GM23338 (cell line): ENCODE measurements around the gene C1orf185. TPM values are rescaled to one million over a fixed set of nuclear protein-coding genes. Genes with fewer than 3 reads are reported as not detected.
A peak's percentile ranks its signal among the peaks of the same experiment; 100 is the strongest.

Source experiments
- ATAC-seq: fragments of 200-7000 bp; cut with Tn5 transposase; 3 replicates; pipeline ENCODE4 v1.9.1; 2020
- DNase-seq: peaks from one replicate; pipeline ENCODE4 v3.0.0-alpha.2; 2015; ENCODE audit warnings: low spot score
- H2AFZ ChIP-seq: fragments of 200-600 bp; sonication (generic); 2 replicates; pipeline ENCODE4 v1.8.0; 2016; ENCODE audit warnings: antibody characterized with exemption, mild to moderate bottlenecking, moderate library complexity
- H3F3A ChIP-seq: fragments of 200-600 bp; sonication (generic); replicated peaks from 2 replicates; pipeline ENCODE4 v1.8.0; 2017; ENCODE audit warnings: antibody characterized with exemption, mixed run types, low read depth
- H3K27ac ChIP-seq: fragments of 200-600 bp; sonication (generic); 2 replicates; pipeline ENCODE4 v1.6.1; 2016; ENCODE audit warnings: low read depth
- H3K27me3 ChIP-seq: fragments of 200-600 bp; sonication (generic); 2 replicates; pipeline ENCODE4 v1.8.0; 2016; ENCODE audit warnings: mild to moderate bottlenecking, mixed run types, moderate library complexity; ENCODE audit not compliant: insufficient read depth
- H3K36me3 ChIP-seq: fragments of 200-600 bp; sonication (generic); 2 replicates; pipeline ENCODE4 v1.8.0; 2016; ENCODE audit warnings: mild to moderate bottlenecking; ENCODE audit not compliant: insufficient read depth
- H3K4me1 ChIP-seq: fragments of 200-600 bp; sonication (generic); 2 replicates; pipeline ENCODE4 v1.8.0; 2016; ENCODE audit warnings: mild to moderate bottlenecking, moderate library complexity; ENCODE audit not compliant: insufficient read depth
- H3K4me2 ChIP-seq: fragments of 200-600 bp; sonication (generic); 2 replicates; pipeline ENCODE4 v1.7.1; 2017; ENCODE audit warnings: mixed run types
- H3K4me3 ChIP-seq: fragments of 200-600 bp; sonication (generic); 2 replicates; pipeline ENCODE4 v1.6.1; 2016; ENCODE audit warnings: mixed run types
- H3K79me2 ChIP-seq: fragments of 200-600 bp; sonication (generic); replicated peaks from 2 replicates; pipeline ENCODE4 v1.8.0; 2017; ENCODE audit warnings: mild to moderate bottlenecking; ENCODE audit not compliant: insufficient read depth
- H3K9me2 ChIP-seq: fragments of 200-600 bp; sonication (generic); 2 replicates; pipeline ENCODE4 v1.8.0; 2017; ENCODE audit not compliant: insufficient read depth
- H4K20me1 ChIP-seq: fragments of 200-600 bp; sonication (generic); replicated peaks from 2 replicates; pipeline ENCODE4 v1.8.0; 2017; ENCODE audit warnings: mild to moderate bottlenecking; ENCODE audit not compliant: insufficient read depth
- H3K27ac Mint-ChIP-seq: 2 replicates; pipeline ENCODE4 v1.8.0; 2020; ENCODE audit warnings: inconsistent platforms, mild to moderate bottlenecking, moderate library complexity, mixed read lengths
- H3K27me3 Mint-ChIP-seq: 3 replicates; pipeline ENCODE4 v1.8.0; 2022; ENCODE audit warnings: low read depth, mild to moderate bottlenecking, moderate library complexity, mixed read lengths, inconsistent platforms; ENCODE audit not compliant: insufficient read depth, poor library complexity
- H3K36me3 Mint-ChIP-seq: 3 replicates; pipeline ENCODE4 v1.8.0; 2021; ENCODE audit warnings: low read depth, mild to moderate bottlenecking, inconsistent platforms, moderate library complexity, mixed read lengths
- H3K4me1 Mint-ChIP-seq: 3 replicates; pipeline ENCODE4 v1.8.0; 2020; ENCODE audit warnings: mild to moderate bottlenecking, inconsistent platforms, mixed read lengths
- H3K4me3 Mint-ChIP-seq: 3 replicates; pipeline ENCODE4 v1.8.0; 2021; ENCODE audit warnings: moderate library complexity, mild to moderate bottlenecking, inconsistent platforms, mixed read lengths
- H3K9me3 Mint-ChIP-seq: 3 replicates; pipeline ENCODE4 v1.8.0; 2020; ENCODE audit warnings: moderate library complexity, mild to moderate bottlenecking, inconsistent platforms, mixed read lengths
- CREB1 ChIP-seq: fragments of 250-450 bp; sonication (Bioruptor Pico); IDR thresholded peaks from 2 replicates; pipeline ENCODE4 v1.5.0; 2020; ENCODE audit warnings: low read depth, mild to moderate bottlenecking, moderate library complexity
- CTCF ChIP-seq, 2 experiments: fragments of 200-600 bp in 1 of 2; sonication (generic) in 1 of 2; conservative IDR thresholded peaks; 2 replicates each; pipeline versions ENCODE4 v1.5.1 to v1.6.1; 2016 to 2017; ENCODE audit warnings: antibody characterized with exemption in 2 of 2, low read depth in 2 of 2, mild to moderate bottlenecking in 2 of 2, moderate library complexity in 1 of 2
- ETS1 ChIP-seq: IDR thresholded peaks from 2 replicates; pipeline ENCODE4 v1.6.1; 2016; ENCODE audit warnings: antibody characterized with exemption
- EZH2 ChIP-seq: fragments of 200-600 bp; sonication (generic); IDR thresholded peaks from one replicate; pipeline ENCODE4 v1.8.0; 2017; ENCODE audit warnings: antibody characterized with exemption, mild to moderate bottlenecking, low read depth; ENCODE audit not compliant: unreplicated experiment
- EZH2phosphoT487 ChIP-seq: fragments of 200-600 bp; sonication (generic); IDR thresholded peaks from one replicate; pipeline ENCODE4 v1.8.1; 2018; ENCODE audit warnings: antibody characterized with exemption; ENCODE audit not compliant: unreplicated experiment
- JUNB ChIP-seq: IDR thresholded peaks from one replicate; pipeline ENCODE4 v1.6.1; 2016; ENCODE audit warnings: antibody characterized with exemption; ENCODE audit not compliant: unreplicated experiment
- REST ChIP-seq: IDR thresholded peaks from one replicate; pipeline ENCODE4 v1.6.1; 2018; ENCODE audit warnings: antibody characterized with exemption; ENCODE audit not compliant: unreplicated experiment
- ZNF114 ChIP-seq: fragments of 250-450 bp; sonication (Bioruptor Pico); IDR thresholded peaks from 2 replicates; pipeline ENCODE4 v1.5.0; 2020; ENCODE audit warnings: mild to moderate bottlenecking, moderate library complexity
- ZNF462 ChIP-seq: fragments of 250-450 bp; sonication (Bioruptor Pico); IDR thresholded peaks from 2 replicates; pipeline ENCODE4 v1.5.0; 2020; ENCODE audit warnings: mild to moderate bottlenecking, moderate library complexity
- polyA plus RNA-seq: library from polyadenylated mRNA; unstranded; fragments of >200 nt; fragmentation: Nextera tagmentation; extraction: Ambion mirVana; gene quantifications from 2 replicates; pipeline ENCODE4 v1.2.1, GENCODE V29; 2016
- total RNA-seq: library from RNA; depleted of rRNA; stranded (reverse); fragments of >200 nt; shearing (Covaris generic); gene quantifications from 2 replicates; pipeline ENCODE4 v1.2.3, GENCODE V29; 2014

The C1orf185 gene
- total and polyA plus RNA-seq, 2 experiments from 2014 or later, result not detected

GRCh38 chr1:51088474-51088873, 13.6 kb upstream of the C1orf185 start:
- Histone ChIP-seq H3K4me3 (no peak overlapping the region), H3K27me3 (no peaks in the 10 kb centered on the region), H3K79me2 (no peaks in the 10 kb centered on the region), H3K27ac (no peak overlapping the region), H2AFZ (no peak overlapping the region), H3K4me2 (no peak overlapping the region), H3K9me2 (no peaks in the 10 kb centered on the region), H3K4me1 (no peaks in the 10 kb centered on the region), H3F3A (no peaks in the 10 kb centered on the region), H4K20me1 (no peaks in the 10 kb centered on the region), H3K36me3 (no peaks in the 10 kb centered on the region)
- Mint-ChIP-seq H3K36me3 (no peaks in the 10 kb centered on the region), H3K9me3 (no peaks in the 10 kb centered on the region), H3K4me3 (no peak overlapping the region), H3K27me3 (peaks cover 1% of the 10 kb centered on the region), H3K4me1 (peaks cover 5% of the 10 kb centered on the region; the same call in 2 of the 3 replicates), H3K27ac (no peak overlapping the region)
- TF ChIP-seq CTCF (conservative IDR thresholded peaks at IDR 0.05; ENCODE audit: low read depth in 2 of 2) (peak in 1 of 2 experiments; percentile 25; a peak in 1 of 4 replicates), JUNB (no peak)
- ATAC-seq (no peak), DNase-seq (no peak)

- H3K9me3 Mint-ChIP-seq, result no peaks in the 10 kb centered on the region
- peaks cover 6% of the 10 kb centered on the region for H3K27me3 Mint-ChIP-seq
- ATAC-seq, result no peak
- no peak for TF ChIP-seq REST
- no peak for TF ChIP-seq EZH2
- no peak for TF ChIP-seq ZNF114 (CRISPR knock-in tag)
- TF ChIP-seq EZH2phosphoT487, result no peak
- no peak for TF ChIP-seq ETS1
- TF ChIP-seq CREB1 (CRISPR knock-in tag), result no peak
- TF ChIP-seq ZNF462 (CRISPR knock-in tag), result no peak
Observed at GRCh38 chr1:51093581-51093980, 8.4 kb upstream of the C1orf185 start.

More at GRCh38 chr1:51093581-51093980, 8.4 kb upstream of the C1orf185 start:
- Mint-ChIP-seq H3K36me3 (no peaks in the 10 kb centered on the region), H3K4me1 (no peaks in the 10 kb centered on the region), H3K4me3 (no peak overlapping the region), H3K27ac (no peak overlapping the region)
- Histone ChIP-seq H4K20me1 (no peaks in the 10 kb centered on the region), H3K27me3 (no peaks in the 10 kb centered on the region), H3K36me3 (no peaks in the 10 kb centered on the region), H3K79me2 (no peaks in the 10 kb centered on the region), H3K4me3 (no peak overlapping the region), H3K27ac (no peak overlapping the region), H3K4me2 (no peak overlapping the region), H3K4me1 (no peaks in the 10 kb centered on the region), H3K9me2 (0 out of 2 replicates have a peak, but pooled peaks cover 4% of the 10 kb centered on the region), H2AFZ (no peak overlapping the region), H3F3A (no peaks in the 10 kb centered on the region)
- DNase-seq, result no peak
